GM19452 (cell line): Measurements from ENCODE around the gene COL18A1.
"Not testable (repeated sequence)": the region's sequence is repeated elsewhere in the genome, so short reads cannot be mapped to it uniquely, and the experiment has no call there.

Experiments
- ATAC-seq: cut with Tn5 transposase; IDR thresholded peaks from one replicate; pipeline ENCODE4 v1.9.1; 2021; ENCODE audit not compliant: unreplicated experiment

Gene COL18A1

DNA sequence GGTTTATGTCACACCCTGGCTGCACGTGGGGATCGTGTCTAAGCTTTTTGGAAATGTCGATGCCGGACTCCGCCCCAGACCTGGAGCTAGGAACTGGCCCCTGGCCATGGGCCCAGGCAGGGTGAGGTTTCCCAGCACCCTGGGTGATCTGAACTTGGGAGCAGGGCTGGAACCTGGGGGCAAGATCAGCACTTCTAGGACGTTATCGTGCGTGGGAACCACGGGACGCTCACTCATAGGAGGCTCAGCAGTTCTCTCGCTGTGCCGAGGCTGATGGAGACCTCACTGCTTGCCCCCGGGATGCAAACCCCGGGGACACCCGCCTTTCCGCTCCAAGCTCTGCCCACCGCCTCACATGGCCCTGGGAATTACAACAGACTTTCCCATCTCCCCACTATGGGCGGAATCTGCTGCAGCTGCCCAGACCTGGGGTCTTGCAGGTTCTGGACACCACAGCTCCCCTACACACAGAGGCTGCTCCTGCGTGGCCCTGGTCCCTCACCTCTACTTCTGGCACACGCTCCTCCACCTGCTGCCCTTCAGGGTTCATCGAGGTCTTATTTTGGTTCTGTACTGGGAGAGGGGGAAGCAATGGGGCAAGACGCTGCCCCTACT, 35.9 kb downstream of the COL18A1 start:
- ATAC-seq: no peak

DNA sequence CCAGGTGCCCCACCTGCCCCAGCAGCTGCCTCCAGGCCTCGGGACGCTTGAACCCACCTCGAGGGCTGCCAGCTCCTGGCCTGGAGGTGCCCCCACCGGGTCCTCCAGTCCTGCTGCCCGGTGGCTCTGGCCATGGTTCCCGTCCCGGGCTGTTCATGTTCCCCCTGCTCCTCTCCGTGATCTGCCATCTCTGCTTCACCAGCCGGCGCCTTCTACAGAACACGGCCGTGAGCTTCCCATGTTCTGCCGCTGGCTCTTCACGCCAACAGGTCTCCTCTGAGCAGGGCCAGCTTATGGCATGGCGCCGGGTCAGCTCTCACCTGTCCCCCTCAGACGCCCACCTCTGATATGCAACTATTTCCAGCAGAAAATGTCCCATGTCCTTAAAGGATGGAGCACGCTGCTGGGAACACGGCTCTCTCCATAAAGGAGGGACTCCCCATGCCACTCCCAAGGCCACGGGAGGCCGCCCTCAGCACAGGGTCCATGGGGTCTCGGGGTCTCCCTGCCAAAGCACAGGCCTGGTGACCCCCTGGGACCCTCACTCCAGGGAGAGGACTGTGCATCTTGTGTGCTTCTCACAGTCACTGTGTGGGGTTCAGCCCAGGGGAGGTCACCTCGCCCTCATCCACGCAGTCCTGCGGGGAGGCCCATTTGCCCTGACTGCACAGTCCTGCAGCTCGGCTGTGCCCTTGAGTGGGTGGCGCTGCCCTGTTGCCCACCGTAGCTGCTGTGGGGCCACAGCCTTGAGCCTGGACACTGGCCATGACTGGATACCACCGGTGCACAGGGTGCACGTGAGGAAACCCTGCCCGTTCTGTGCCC, 36.7 kb downstream of the COL18A1 start:
- no peak for ATAC-seq

DNA sequence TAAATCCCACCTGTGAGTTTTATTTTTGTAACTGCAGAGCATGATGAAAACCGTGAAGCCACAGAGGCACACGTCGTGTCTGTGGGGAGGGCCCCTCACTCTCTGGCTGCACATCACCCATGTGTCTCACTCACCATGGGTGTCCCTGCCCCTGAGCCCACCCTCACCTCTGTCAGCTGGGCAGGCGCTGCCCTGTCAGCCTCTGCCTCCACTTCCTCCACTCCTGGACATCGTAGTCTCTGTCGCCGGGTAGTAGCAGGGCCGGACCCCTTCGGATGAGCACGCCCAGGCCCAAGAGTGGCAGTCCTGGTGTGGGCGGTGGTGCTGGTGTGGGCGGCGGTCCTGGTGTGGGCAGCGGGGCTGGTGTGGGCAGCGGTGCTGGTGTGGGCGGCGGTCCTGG, 37.3 kb downstream of the COL18A1 start:
- no peak for ATAC-seq

DNA sequence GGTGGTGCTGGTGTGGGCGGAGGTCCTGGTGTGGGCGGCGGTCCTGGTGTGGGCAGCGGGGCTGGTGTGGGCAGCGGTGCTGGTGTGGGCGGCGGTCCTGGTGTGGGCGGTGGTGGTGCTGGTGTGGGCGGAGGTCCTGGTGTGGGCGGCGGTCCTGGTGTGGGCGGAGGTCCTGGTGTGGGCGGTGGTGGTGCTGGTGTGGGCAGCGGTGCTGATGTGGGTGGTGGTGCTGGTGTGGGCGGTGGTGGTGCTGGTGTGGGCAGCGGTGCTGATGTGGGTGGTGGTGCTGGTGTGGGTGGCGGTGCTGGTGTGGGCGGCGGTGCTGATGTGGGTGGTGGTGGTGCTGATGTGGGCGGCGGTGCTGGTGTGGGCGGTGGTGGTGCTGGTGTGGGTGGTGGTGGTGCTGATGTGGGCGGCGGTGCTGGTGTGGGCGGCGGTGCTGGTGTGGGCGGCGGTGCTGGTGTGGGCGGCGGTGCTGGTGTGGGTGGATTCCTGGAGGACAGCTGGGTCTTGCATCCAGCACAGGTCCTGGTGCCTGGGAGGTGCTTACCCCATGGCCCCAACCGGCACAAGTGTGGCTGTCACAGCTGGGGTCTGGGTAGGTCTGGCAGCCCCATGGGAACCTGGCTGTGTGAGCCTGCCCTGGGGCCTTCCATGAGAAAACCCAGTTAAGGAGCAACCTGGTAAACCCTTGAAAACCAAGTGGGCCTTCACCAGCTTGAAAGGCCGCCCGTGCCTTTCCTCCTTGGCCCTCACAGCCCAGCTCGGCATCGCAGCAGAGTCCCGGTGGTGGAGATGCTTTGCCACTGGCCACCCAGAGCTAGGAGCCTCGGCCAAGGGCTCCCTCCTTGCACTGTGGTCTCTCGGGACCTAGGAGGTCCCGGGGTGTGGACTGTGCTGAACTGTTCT, 38.0 kb downstream of the COL18A1 start:
- ATAC-seq: not testable (repeated sequence)

DNA sequence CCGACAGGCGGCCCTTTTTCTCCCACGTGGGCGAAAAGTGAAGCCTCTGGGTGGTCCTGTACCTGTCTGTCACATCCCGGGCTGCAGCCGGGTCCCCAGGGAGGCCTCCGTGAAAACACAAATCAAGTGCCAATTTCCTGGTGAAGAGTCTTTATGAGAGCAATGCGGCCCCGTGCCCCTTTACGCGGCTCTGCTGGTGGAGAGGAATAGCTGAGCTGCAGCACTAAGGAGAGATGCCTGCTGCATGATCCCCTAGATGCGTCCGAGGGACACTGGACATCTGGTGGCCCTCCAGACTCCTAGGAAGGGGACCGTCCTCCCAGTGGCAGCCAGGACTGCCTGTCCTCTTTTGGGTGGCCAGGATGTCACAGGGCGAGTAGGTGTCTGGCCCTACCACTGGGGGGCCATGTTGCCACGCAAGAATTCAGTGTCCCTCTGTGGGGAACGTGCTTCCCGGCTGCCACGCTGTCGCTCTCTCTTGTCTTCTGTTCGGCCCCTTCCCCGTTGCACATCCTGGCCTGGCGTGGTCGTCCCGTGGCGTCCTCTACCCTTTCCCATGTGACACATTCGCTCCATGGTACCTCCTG, 38.7 kb downstream of the COL18A1 start:
- ATAC-seq: no peak

DNA sequence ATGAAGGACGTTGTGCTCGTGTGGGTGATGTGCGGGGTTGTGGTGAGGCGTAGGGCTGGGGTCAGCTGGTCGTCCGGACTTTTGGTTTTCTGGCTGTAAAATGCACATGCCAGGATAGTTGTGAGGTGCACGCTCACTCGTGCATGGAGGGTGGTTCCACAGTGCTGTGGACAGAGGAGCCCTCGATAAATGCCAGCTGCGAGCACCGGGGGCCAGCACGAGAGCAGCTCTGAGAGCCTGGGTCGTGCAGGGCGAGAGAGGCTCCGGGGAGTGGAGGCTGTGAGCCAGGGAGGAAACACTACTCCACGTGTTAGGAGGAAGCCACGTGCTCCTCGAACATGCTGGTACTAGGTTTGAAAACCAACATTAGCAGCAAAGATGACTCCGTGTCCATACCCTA, 39.4 kb downstream of the COL18A1 start:
- ATAC-seq: no peak

DNA sequence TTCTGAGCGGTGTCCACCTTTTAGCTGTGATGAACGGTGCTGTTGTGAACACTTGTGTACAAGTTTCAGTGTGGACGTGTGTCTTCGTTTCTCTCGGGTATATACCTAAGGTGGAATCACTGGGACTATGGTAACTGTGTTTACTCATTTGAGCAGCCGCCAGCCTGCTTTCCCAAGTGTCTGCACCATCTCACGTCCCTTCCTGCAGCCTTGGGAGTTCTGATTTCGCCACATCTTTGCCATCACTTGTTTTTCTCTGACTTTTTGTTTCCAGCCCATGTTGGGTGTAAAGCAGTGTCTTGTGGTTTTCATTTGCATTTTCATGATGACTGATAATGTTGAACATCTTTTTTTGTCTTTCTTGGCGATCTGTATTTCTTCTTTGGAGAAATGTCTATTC, 40.4 kb downstream of the COL18A1 start:
- ATAC-seq: no peak

DNA sequence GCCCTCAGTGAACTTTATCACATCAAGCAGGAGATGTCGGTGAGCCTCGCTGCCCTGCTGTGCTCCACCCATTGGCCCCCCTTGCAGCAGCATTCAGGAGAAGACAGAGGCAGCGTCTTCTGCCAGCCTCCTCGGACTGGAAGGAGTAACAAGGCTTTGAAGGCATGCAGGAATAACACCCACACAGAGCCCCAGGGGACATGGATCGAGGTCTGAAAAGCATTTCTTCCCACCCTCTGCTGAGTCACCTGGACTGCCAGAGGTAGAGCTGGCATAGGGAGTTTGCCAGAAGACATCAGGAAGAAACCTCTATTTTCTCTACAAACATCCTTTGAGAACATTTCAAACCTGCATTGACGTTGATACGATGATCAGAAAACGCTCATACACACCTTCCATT, 42.9 kb downstream of the COL18A1 start:
- no peak for ATAC-seq

DNA sequence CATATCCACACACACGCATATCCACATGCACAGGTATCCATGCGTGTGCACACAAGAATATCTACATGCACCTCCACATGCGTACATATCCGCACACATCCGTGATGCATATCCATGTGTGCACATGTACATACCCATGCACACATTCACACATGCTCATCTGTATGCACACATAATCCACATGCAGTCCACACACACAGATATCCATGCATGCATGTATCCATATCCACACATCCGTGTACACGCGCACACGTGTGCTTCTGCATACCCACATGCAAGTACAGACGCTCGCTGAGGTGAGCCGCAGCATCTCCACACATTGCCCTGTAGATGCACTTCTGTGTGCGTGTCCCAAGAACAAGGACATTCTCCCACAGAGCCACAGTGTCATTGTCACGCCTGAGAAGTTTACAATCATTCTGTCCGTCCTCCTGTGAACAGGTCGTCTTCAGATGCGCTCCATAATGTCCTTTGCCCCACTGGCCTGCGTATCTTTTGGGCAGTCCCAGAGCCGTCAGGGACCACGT, 43.4 kb downstream of the COL18A1 start:
- no peak for ATAC-seq

DNA sequence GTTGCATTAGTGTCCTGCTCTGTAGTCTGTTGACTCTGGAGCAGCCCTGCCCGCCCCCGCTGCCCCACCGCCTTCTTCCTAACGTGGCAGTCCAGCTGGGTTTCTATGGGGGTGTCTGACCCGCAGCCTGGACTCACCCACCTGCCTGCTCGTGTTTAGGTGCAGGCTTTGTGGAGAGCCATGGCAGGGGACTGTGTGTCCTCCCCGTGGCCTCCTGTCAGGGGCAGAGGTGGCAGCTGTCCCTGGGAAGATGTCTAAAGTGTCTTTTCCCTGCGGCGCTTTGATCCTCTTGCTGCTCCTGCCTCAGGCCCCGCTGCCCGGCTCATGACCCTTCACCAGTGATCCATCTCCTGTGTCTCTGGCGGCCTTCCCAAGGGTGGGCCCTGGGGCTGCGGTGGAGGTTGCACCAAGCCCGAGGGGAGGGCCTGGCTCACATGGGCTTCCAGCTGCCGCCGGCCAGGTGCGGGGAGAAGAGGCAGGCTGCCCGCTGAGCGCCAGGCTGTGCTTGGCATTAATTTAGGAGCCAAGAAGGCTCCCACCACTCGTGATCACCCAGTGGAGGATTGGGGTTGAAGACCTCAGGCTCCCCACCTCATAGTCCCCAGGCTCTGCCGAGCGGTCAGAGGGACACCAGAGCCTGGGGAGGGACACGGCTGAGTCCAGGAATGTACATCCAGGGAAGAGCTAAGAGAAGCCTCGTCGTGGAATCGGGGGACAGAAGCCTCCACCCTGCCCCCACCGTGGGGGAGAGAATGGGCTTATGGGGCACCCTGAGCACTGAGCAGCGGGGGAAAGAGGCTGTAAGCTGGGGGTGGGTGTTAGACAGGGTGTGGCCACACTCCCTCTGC, 44.1 kb downstream of the COL18A1 start:
- no peak for ATAC-seq

DNA sequence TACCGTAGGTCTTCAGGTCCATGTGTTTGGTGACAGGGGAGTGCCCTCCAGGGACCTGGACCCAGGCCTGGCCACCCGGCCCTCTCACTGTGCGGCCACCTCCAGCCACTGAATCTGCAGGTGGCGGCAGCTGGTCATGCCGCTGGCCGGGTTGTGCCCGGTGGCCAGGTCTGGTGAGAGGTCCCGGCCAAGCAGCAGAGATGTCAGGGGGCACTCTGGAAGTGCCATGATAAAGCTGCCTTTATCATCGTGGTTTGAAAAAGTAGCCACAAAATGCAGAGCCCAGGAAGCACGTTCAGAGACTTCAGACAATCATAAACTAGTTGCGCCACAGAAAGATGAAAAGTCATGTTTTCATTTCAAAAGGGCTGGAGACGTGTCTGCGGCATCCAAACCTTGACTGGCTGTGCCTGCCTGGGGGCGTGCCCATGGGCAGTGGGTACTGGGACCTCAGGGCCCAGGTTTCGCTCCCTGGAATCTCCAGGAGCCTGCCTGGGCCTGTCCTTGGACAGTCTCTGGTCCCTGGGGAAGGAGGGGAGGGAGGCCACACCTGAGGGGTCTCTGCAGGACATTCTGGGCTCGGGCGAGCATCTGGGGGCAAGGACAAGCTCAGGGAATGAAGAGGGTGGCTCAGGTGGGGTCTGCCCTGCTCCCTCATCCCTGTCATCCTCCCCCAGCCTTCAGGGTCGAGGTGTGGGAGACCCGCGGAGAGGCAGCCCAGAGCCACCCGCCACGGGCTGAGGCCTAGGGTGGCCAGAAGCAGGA, 44.9 kb downstream of the COL18A1 start:
- no peak for ATAC-seq

DNA sequence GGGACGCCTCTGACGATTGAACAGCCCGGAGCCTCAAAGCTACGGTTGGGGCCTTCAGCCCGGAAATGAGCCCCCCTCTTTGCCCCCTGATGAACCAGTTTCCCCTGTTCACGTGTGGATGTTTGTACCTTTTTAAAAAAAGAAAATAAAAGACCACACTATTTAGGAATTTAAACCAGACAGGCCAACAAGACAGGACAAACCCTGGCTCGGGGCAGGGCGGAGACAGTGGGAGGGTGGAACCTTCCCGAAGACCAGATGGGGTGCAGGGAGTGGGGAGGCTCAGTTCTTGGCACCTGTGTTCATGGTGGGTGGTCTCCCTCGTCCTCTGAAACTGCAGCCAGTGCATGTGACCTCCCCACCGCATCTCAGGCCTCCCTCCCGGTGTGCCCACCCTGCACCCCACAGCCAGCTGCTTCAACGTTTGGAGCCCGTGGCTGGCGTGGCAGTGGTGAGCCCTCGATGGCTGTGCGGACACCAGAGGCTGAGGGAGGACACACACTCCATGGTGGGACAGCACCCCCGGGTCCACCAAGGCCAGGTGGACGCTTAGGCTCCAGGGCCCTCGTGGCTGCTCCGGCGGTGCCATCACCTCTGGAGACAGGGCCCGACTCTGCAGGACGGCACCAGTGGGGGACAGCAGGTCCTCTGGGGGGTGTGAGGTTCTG, 45.6 kb downstream of the COL18A1 start:
- ATAC-seq: no peak

DNA sequence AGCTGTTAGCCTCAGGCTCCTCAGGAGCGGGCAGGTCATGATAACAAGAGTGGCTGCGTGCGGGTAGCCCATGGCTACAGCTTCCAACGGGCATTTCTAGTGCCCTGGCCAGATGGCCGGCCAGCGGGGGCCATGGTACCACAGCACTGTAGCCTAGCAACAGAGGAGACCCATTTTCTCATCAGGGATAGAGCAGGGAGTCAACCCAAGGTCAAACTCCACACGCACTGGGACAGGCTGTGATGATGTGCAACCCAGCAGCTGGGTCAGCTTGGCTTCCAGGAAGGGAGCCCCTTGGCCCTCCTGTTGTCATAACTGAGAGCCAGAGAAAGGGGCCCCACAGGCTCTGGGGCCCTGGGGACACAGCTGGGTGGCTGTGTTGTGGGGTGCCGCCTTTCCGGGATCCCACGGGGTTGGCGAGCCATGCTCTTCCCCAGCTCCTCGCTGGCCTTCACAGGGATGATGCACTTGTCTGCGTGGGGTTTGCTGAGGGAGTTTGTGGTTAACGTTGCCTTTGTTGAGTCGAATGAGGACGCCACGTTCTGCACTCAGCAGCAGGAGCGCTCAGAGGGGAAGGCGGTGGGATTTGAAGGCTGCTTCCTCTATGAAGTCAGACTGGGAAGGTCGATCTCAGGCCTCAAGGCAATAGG, 46.3 kb downstream of the COL18A1 start:
- no peak for ATAC-seq

DNA sequence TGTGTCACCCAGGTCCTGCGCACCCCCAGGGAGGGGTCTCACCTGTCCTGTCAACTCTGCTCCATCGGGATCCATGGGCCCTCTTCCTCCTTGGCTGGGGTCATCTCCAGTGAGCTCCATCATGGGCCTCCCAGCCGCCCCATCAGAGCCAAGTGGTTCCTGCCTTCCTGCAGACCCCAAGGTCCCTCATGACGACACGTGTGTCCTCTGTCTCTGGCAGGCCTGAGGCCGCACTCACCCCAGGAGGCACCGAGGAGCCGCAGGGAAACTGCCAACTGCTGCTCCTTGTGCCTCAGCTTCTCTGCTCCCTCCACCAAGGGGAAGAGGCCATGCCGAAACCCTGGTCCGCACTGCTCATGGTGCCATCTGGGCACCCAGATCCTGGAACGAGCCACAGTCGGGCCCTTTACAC, 46.8 kb downstream of the COL18A1 start:
- no peak for ATAC-seq

DNA sequence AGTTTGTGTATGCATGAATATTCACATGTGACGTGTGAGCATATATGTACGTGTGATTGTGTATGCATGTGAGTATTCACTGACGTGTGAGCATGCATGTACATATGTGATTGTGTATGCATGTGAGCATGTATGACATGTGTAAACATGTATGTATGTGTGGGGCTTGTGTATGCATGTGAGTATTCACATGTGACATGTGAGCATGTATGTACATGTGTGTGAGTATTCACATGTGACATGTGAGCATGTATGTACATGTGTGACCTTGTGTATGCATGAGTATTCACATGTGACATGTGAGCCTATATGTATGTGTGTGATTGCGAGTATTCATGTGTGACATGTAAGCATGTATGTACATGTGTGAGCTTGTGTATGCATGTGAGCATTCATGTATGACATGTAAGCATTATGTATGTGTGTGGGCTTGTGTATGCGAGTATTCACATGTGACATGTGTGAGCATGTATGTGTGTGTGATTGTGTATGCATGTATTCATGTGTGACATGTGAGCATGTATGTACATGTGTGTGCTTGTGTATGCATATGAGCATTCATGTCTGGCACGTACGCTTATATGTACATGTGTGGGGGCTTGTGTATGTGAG, 47.8 kb downstream of the COL18A1 start:
- ATAC-seq: no peak

DNA sequence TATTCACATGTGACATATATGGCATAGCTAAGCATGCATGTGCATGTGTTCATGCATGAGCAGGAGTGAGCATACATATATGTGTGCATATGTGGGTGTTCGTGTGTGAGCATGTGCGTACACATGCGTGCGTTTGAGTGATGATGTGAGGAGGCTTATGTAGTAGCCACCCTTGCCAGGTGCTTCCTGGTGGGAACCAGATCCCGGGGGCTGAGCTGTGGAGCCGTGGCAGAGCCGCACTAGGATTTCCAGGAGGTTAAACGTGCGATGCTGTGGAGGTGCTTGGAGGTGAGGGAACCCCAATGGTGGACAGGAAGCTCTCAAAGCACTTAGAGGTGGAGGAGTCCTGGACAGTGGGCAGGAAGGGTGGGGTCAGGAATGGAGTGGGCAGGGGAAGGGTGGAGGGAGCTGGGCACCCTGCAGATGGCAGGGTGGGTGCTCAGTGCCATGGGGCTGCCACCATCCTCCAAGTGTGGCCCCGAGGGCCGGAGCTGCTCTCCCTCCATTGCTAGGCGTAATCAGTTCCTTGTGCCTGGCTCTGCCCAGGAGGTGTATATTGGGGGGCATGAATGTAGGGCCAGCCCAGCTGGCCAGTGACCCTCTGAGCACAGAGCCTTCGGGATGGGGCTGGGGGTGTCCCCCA, 48.5 kb downstream of the COL18A1 start:
- ATAC-seq: no peak
